Heart left ventricle (tissue), 16 donors: ENCODE measurements around the gene RAB11A. TPM values are rescaled to one million over a fixed set of nuclear protein-coding genes. Genes with fewer than 3 reads are reported as not detected.

Experiments
- ATAC-seq, 4 donors: fragments of 200-7000 bp; cut with Tn5 transposase; one replicate each; pipeline ENCODE4 v1.9.1; 2020 to 2022; ENCODE audit warnings: moderate library complexity in 4 of 4, mild to moderate bottlenecking in 3 of 4, moderate number of reproducible peaks in 1 of 4
- DNase-seq, 5 donors: peaks; one replicate each; pipeline ENCODE4 v3.0.0-alpha.2; 2020
- H3K27ac ChIP-seq, 12 donors: fragments of 200-600 bp; sonication (generic) in 4 of 12; one replicate each; pipeline versions ENCODE4 v1.5.0 to v1.8.0; 2016 to 2022; ENCODE audit warnings: mild to moderate bottlenecking in 2 of 12
- H3K27me3 ChIP-seq, 9 donors: fragments of 200-600 bp; sonication (generic) in 2 of 9; one replicate each; pipeline versions ENCODE4 v1.5.1 to v1.8.0; 2016 to 2022; ENCODE audit warnings: mild to moderate bottlenecking in 3 of 9
- H3K36me3 ChIP-seq, 9 donors: fragments of 200-600 bp; sonication (generic) in 2 of 9; one replicate each; pipeline versions ENCODE4 v1.5.0 to v1.8.0; 2018 to 2022; ENCODE audit warnings: mild to moderate bottlenecking in 2 of 9
- H3K4me1 ChIP-seq, 12 donors: fragments of 200-600 bp; sonication (generic) in 4 of 12; one replicate each; pipeline versions ENCODE4 v1.5.0 to v1.8.0; 2016 to 2022; ENCODE audit warnings: mild to moderate bottlenecking in 3 of 12
- H3K4me3 ChIP-seq, 12 donors: fragments of 200-600 bp; sonication (generic) in 4 of 12; one replicate each; pipeline versions ENCODE4 v1.5.0 to v1.8.0; 2017 to 2022; ENCODE audit warnings: mild to moderate bottlenecking in 9 of 12, moderate library complexity in 4 of 12
- H3K9me3 ChIP-seq, 12 donors: fragments of 200-600 bp; sonication (generic) in 4 of 12; one replicate each; pipeline versions ENCODE4 v1.5.0 to v1.8.0; 2016 to 2022; ENCODE audit warnings: mild to moderate bottlenecking in 1 of 12
- POLR2A ChIP-seq, 2 donors: fragments of 450-650 bp; IDR thresholded peaks; one replicate each; pipeline ENCODE4 v1.6.1; 2017; ENCODE audit warnings: antibody characterized with exemption in 2 of 2, mild to moderate bottlenecking in 2 of 2, moderate library complexity in 2 of 2
- WGBS, 4 donors: extraction: QIAGEN DNeasy Blood & Tissue Kit in 2 of 4; methylation state at CpG; one replicate each; pipeline versions ENCODE4 v1.1.5 to v1.1.7; 2013 to 2018; 5-methylcytosine and 5-hydroxymethylcytosine counted together
- intact Hi-C, 10 donors: fragments of 100-400 bp; cut with DNase I; formaldehyde crosslinking; loops; one replicate each; pipeline versions ENCODE4 v1.11.1 to v1.14.2; 2022
- polyA plus RNA-seq, 2 donors: library from polyadenylated mRNA; stranded (reverse); fragments of 200-250 nt; gene quantifications; one replicate each; pipeline ENCODE4 v1.2.3, GENCODE V29; 2013
- total RNA-seq, 9 donors: library from RNA; depleted of rRNA in 2 of 9; stranded (reverse); fragments of >200 nt in 2 of 9; fragmentation: NEBNext Ultra II Directional in 3 of 9; extraction: Animal tissue kit (Norgen Biotek cat#: 25700) in 3 of 9; gene quantifications; one replicate each; pipeline versions ENCODE4 v1.1.0 to v1.2.4, GENCODE V29; 2016 to 2023
- TF ChIP-seq, protein P1 (sequence below), 12 donors: fragments of 200-600 bp; sonication (generic) in 4 of 12; IDR thresholded peaks; one replicate each; pipeline versions ENCODE4 v1.5.0 to v1.8.0; 2018 to 2022; ENCODE audit warnings: antibody characterized with exemption in 12 of 12, mild to moderate bottlenecking in 5 of 12
- donor health status: ischemic (EF 13 %, LVEDD 7.1; RV severe dilation, severe dysfunction).
- donor health status: healthy with polysubstance abuse.
- donor health status: DM: no; HTN: yes; CAD: no.
- donor health status: DM: no; HTN: no; CAD: no.
- donor health status: ischemic (EF 25% LVEDD 6.9; RV normal size, moderate dysfunction).
- donor health status: ischemic (EF 25% LVEDD 5.7; RV mildly dilated, moderate dysfunction).
- donor health status: healthy.
- donor health status: DM: yes; HTN: yes; CAD: no.
- donor health status: ischemic (EF 35%, LVEDD 5.7; RV mildly dilated, moderate dysfunction).
- donor health status: nonischemic (EF 11% LVEDD 7.7; RV severe dilation, severe dysfunction).
- donor health status: DM: yes; HTN: yes; CAD: no.
- donor health status: PGD.
- donor health status: ischemic (EF 29% LVEDD 5.4; RV normal size, mild dysfunction).
- donor health status: nonischemic (EF 23%, LVEDD 6.1; RV moderate dilation, normal function).

Gene RAB11A
- total and polyA plus RNA-seq, 11 donors = 50.3 to 307 (median 162) TPM

DNA sequence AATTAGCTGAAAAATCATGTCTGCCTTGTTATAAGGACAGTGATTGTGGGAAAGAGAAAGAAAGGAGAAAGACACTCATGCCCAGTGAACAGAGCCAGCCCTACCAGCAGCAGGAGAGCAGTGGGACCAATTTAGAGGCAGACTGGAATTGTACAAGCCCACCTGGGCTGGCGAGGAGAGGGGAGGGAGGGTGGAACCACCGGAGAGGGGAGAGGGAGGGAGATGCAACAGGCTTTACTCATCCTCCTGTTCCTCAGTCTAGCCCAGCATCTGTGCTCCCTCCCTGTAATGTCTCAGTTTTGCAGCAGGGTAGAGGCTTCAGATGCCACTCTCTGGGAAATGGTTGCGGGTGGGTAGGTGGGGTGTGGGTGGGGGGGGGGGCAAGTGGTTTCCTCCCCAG lies 54.7 kb downstream of the RAB11A start:
- no peak for ATAC-seq
- intact Hi-C loops = no loop called here
- 77 to 93% (median 82%) methylated on average over 3 of the region's 3 CpGs for WGBS, 4 donors

DNA sequence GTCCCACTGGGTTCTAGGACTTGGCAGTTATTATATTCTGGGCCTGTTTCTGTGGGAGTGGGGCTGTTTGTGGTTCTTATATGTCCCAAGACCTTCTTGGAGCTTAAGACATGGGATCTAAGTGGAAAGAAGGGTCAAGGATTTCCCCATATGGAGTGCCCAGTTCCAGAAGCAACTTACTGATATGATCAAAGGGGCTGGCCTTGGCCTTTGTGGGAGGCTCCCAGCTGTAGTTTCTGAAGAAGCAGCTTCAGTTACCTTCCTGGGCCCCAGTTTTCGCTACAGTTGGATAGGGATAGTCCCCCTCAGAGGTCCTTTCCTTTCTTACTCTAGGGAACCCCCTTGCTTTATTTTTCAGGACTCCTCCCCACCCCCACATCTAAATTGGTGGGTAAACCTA lies 56.0 kb downstream of the RAB11A start:
- Histone ChIP-seq H3K4me3 (no peak overlapping the region), H3K27ac (no peak overlapping the region), H3K4me1 (peaks cover 0 to 5% (median 0%) of the 10 kb centered on the region in 12 donors), H3K27me3 (no peaks in the 10 kb centered on the region), H3K36me3 (no peaks in the 10 kb centered on the region), H3K9me3 (no peaks in the 10 kb centered on the region)
- DNase-seq (no peak), ATAC-seq (no peak)
- WGBS, 4 donors = 94 to 100% (median 97%) methylated on average over 1 of the region's 1 CpG
- TF ChIP-seq, protein P1, sequence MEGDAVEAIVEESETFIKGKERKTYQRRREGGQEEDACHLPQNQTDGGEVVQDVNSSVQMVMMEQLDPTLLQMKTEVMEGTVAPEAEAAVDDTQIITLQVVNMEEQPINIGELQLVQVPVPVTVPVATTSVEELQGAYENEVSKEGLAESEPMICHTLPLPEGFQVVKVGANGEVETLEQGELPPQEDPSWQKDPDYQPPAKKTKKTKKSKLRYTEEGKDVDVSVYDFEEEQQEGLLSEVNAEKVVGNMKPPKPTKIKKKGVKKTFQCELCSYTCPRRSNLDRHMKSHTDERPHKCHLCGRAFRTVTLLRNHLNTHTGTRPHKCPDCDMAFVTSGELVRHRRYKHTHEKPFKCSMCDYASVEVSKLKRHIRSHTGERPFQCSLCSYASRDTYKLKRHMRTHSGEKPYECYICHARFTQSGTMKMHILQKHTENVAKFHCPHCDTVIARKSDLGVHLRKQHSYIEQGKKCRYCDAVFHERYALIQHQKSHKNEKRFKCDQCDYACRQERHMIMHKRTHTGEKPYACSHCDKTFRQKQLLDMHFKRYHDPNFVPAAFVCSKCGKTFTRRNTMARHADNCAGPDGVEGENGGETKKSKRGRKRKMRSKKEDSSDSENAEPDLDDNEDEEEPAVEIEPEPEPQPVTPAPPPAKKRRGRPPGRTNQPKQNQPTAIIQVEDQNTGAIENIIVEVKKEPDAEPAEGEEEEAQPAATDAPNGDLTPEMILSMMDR (IDR thresholded peaks at IDR 0.05) = no peak
- TF ChIP-seq POLR2A (IDR thresholded peaks at IDR 0.05) = no peak
- intact Hi-C loops = no loop called here

More for the DNA sequence above, 54.7 kb downstream of the RAB11A start:
- H3K36me3 ChIP-seq = peaks cover 0 to under 1% (median 0%) of the 10 kb centered on the region in 9 donors
- H3K27me3 ChIP-seq = no peaks in the 10 kb centered on the region
- H3K4me3 ChIP-seq = no peak overlapping the region
- DNase-seq = no peak
- no peak for TF ChIP-seq POLR2A (IDR thresholded peaks at IDR 0.05)
- peaks cover 0 to 9% (median 0%) of the 10 kb centered on the region in 12 donors for H3K4me1 ChIP-seq
- no peaks in the 10 kb centered on the region for H3K9me3 ChIP-seq
- no peak overlapping the region for H3K27ac ChIP-seq

DNA sequence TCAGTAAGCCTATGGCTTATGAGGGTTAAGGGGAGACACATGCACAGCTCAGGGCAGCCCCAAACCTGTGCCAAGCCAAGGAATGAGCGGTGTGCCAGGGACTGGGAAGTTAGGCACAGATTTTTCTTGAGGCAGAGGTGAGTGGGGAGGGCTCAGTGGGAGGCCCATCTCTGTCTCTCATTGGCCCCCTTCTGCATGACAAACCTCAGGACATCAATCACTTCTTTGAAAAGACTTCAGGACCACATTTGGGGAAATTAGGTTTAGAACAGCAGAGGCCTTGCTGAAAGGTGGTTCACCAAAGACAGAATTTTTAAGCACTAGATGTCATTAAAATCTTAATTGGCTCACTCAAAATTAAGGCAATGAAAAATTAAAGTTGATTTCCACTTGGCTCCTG lies 57.2 kb downstream of the RAB11A start:
- 98 to 100% (median 100%) methylated on average over 1 of the region's 1 CpG for WGBS, 4 donors
- ATAC-seq = no peak
- DNase-seq = no peak
- H3K4me3 ChIP-seq = no peak overlapping the region
- no peaks in the 10 kb centered on the region for H3K36me3 ChIP-seq
- no peaks in the 10 kb centered on the region for H3K4me1 ChIP-seq
- intact Hi-C loops = no loop called here
- no peaks in the 10 kb centered on the region for H3K9me3 ChIP-seq
- no peak for TF ChIP-seq POLR2A (IDR thresholded peaks at IDR 0.05)
- TF ChIP-seq, protein P1 (IDR thresholded peaks at IDR 0.05) = no peak
- H3K27me3 ChIP-seq = no peaks in the 10 kb centered on the region
- no peak overlapping the region for H3K27ac ChIP-seq

DNA sequence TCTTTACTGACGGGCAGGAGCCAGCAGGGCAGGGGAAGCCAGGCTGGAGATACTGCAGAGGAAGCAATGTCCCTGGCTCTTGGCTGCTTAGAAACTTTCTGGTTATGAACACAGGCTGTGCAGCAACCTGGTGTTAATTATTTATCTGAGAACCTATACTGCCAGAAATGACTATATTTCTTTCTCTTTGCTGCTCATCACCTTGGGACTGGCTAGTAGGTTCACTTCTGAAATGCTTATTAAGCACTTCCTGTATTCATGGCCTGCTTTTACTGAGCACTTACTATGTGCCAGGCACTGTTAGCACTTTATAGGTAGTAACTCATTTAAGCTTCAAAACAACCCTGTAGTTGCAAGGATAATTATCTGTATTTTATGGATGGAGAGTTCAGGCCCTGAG lies 57.6 kb downstream of the RAB11A start:
- H3K4me1 ChIP-seq = no peaks in the 10 kb centered on the region
- intact Hi-C loops = no loop called here

More for the DNA sequence above, 57.6 kb downstream of the RAB11A start:
- Histone ChIP-seq H3K9me3 (no peaks in the 10 kb centered on the region), H3K27ac (no peak overlapping the region), H3K27me3 (no peaks in the 10 kb centered on the region), H3K4me3 (no peak overlapping the region), H3K36me3 (no peaks in the 10 kb centered on the region)
- 88 to 100% (median 98%) methylated on average over 1 of the region's 1 CpG for WGBS, 4 donors
- TF ChIP-seq, protein P1 (IDR thresholded peaks at IDR 0.05) = no peak
- no peak for TF ChIP-seq POLR2A (IDR thresholded peaks at IDR 0.05)
- DNase-seq = no peak
- no peak for ATAC-seq
